Activated CD4-positive, alpha-beta memory T cell treated with anti-CD3 and anti-CD28 coated beads, Interleukin-2, amount 10 ng/mL, durations not matched to agents 7 days and 5 days (primary cell): ENCODE results near the gene OSBP2. TPM values are rescaled to one million over a fixed set of nuclear protein-coding genes. Genes with fewer than 3 reads are reported as not detected.

ENCODE experiments used
- CTCF ChIA-PET: fragments of 350-600 bp; sonication (Branson Sonifier 250); formaldehyde crosslinking; loops from one replicate; lab custom pipeline; 2021; ENCODE audit warnings: antibody characterized with exemption, inconsistent platforms; lab: Charles Lee
- POLR2A ChIA-PET: fragments of 350-600 bp; sonication (Branson Sonifier 250); formaldehyde crosslinking; loops from one replicate; lab custom pipeline; 2021; ENCODE audit warnings: antibody characterized with exemption; lab: Charles Lee
- DNase-seq: peaks from one replicate; pipeline ENCODE4 v3.0.0-alpha.2; 2020
- H3K27ac Mint-ChIP-seq: one replicate; pipeline ENCODE4 v1.8.0; 2021; ENCODE audit warnings: mild to moderate bottlenecking, mixed read lengths
- H3K27me3 Mint-ChIP-seq: one replicate; pipeline ENCODE4 v1.8.0; 2021; ENCODE audit warnings: mixed read lengths
- H3K36me3 Mint-ChIP-seq: one replicate; pipeline ENCODE4 v1.8.0; 2021; ENCODE audit warnings: low read depth, mixed read lengths
- H3K4me1 Mint-ChIP-seq: one replicate; pipeline ENCODE4 v1.8.0; 2021; ENCODE audit warnings: mixed read lengths
- H3K4me3 Mint-ChIP-seq: one replicate; pipeline ENCODE4 v1.8.0; 2021; ENCODE audit warnings: mild to moderate bottlenecking, mixed read lengths
- H3K9me3 Mint-ChIP-seq: one replicate; pipeline ENCODE4 v1.8.0; 2021; ENCODE audit warnings: mixed read lengths
- total RNA-seq, 2 experiments: library from RNA; stranded (reverse); gene quantifications; one replicate each; pipeline ENCODE4 v1.2.3, GENCODE V29; 2021

Gene OSBP2
- total RNA-seq, 2 experiments from 2014 or later, result 4.8 to 5.0 TPM

DNA sequence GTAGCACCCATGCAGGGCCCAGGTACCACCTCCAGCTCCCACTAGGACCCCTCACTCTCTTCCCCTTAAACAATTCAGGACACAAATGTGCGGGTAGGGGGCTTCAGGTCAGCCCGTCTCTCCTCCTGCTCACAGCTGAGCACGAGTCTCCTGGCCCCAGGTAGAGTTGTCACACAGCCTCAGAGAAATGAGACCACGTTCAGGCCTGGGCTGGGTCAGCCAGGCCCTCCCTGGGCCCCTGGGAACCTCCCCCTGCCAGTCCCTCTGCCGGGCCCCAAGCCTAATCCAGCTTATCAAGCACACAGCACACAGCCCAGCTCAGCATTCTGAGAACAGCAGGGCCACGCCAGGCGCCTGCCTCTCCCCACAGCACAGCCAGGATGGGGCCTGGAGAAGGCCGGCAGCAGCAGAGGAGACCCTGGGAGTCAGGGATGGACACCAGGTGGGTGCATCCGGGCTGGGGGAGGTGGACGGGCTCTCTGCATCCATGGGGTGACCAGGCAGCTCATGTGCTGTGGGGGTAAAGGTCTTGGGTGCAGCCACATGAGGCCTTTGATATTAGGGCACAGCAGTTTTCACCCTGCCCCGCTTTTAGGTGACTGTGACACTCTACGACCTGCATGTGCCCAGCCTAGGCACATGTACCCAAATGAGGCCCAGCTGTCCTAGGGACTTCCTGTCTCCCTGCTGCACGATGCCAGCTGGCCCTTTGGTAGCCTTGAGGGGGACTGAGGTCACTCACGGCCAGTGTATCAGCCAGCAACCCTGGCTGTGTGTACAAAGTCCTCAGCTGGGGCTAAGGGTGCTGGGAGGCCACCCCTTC, 186.9 kb downstream of the OSBP2 start:
- H3K27ac Mint-ChIP-seq, result no peak overlapping the region
- POLR2A ChIA-PET, result no interaction called here
- H3K4me1 Mint-ChIP-seq, result peaks cover 1% of the 10 kb centered on the region
- no peak overlapping the region for H3K4me3 Mint-ChIP-seq
- no peaks in the 10 kb centered on the region for H3K36me3 Mint-ChIP-seq
- no peak for DNase-seq
- H3K9me3 Mint-ChIP-seq, result no peaks in the 10 kb centered on the region
- CTCF ChIA-PET, result no interaction called here
- H3K27me3 Mint-ChIP-seq, result no peaks in the 10 kb centered on the region

DNA sequence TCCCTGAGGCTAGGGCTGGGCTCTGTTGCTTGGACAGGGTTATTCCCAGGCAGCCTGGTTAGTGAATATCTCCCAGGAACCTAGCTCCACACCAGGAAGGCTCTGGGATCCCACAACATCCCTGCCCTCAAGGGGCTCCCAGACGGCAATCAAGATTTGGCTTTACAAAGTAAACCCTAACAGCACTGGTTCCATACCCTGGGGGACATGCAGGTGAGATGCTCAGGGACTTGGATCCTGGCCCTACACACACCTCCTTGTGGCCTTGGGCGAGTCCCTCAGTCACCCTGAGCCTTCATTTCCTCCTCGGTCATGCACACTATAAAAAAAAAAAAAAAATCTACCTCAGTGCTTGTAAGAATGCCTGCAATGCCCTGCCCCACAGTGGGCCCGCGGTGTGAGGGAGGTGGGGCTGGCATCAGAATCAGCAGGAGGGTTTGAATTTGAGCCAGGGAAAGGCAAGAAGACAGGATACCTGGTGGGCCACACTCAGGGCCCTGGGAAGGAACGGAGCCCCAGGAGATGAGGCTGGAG, 187.6 kb downstream of the OSBP2 start:
- ChIA-PET POLR2A (no interaction called here), CTCF (no interaction called here)
- Mint-ChIP-seq H3K27ac (no peak overlapping the region), H3K4me1 (peaks cover 1% of the 10 kb centered on the region), H3K27me3 (no peaks in the 10 kb centered on the region), H3K9me3 (no peaks in the 10 kb centered on the region), H3K36me3 (no peaks in the 10 kb centered on the region), H3K4me3 (no peak overlapping the region)
- no peak for DNase-seq

- H3K4me3 Mint-ChIP-seq, result no peak overlapping the region
- H3K27ac Mint-ChIP-seq, result no peak overlapping the region
- no peaks in the 10 kb centered on the region for H3K27me3 Mint-ChIP-seq
- ChIA-PET POLR2A (no interaction called here), CTCF (no interaction called here)
- no peaks in the 10 kb centered on the region for H3K9me3 Mint-ChIP-seq
- DNase-seq, result no peak
- H3K36me3 Mint-ChIP-seq, result no peaks in the 10 kb centered on the region
- peaks cover 1% of the 10 kb centered on the region for H3K4me1 Mint-ChIP-seq
These were observed 188.4 kb downstream of the OSBP2 start for GRCh38 chr22:30882974-30883533.

- ChIA-PET POLR2A (no interaction called here), CTCF (no interaction called here)
- Mint-ChIP-seq H3K9me3 (no peaks in the 10 kb centered on the region), H3K4me1 (peaks cover 1% of the 10 kb centered on the region), H3K36me3 (no peaks in the 10 kb centered on the region), H3K27ac (no peak overlapping the region), H3K27me3 (no peaks in the 10 kb centered on the region), H3K4me3 (no peak overlapping the region)
- DNase-seq, result no peak
These were observed 189.0 kb downstream of the OSBP2 start for GRCh38 chr22:30883586-30884145.

DNA sequence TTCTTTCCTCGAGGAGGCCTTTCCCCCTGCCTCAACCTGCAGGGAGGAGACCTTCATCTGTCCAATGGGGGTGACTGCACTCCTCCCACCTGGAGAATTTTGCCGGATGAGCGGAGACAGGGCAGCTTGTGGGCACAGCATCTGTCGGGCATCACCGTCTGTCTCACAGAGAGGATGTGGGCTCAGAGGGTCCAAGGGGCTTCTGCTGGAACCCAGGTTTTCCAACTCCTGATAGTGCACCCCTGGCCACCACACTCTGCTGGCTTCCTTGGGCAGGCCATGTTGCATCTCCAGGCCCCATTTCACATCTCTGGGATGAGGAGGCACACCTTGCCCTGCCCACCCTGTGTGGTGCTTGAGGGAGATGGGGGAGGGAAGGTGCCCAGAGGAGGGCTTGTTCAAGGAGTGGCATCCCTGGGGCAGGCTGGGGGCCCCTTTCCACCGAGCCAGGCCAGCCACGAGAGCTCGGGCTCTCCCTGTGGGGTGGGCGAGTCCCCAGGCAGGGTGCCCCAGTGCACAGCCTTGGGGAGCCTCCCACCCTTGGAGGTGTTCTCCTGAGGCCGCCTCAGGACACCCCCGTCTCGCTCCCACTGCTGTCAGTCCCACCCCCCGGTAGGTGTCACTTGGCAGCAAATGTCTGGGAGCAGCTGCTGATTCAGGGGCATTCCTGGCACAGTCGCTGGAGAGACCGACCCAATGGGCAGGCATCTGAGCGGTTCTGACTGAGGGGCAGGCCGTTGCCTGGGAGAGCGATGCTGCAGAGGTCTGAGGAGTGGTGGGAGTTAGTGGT, 189.7 kb downstream of the OSBP2 start:
- Mint-ChIP-seq H3K9me3 (no peaks in the 10 kb centered on the region), H3K4me3 (no peak overlapping the region), H3K27ac (no peak overlapping the region), H3K27me3 (no peaks in the 10 kb centered on the region), H3K4me1 (peaks cover 1% of the 10 kb centered on the region), H3K36me3 (no peaks in the 10 kb centered on the region)
- POLR2A ChIA-PET, result no interaction called here
- CTCF ChIA-PET, result no interaction called here
- no peak for DNase-seq

GRCh38 chr22:30885001-30885366, 190.3 kb downstream of the OSBP2 start:
- ChIA-PET POLR2A (no interaction called here), CTCF (no interaction called here)
- no peaks in the 10 kb centered on the region for H3K27me3 Mint-ChIP-seq
- H3K4me1 Mint-ChIP-seq, result peaks cover 1% of the 10 kb centered on the region
- H3K27ac Mint-ChIP-seq, result no peak overlapping the region
- DNase-seq, result no peak
- H3K4me3 Mint-ChIP-seq, result no peak overlapping the region
- H3K9me3 Mint-ChIP-seq, result no peaks in the 10 kb centered on the region
- no peaks in the 10 kb centered on the region for H3K36me3 Mint-ChIP-seq

GRCh38 chr22:30885591-30885990, 190.9 kb downstream of the OSBP2 start:
- H3K4me3 Mint-ChIP-seq, result no peak overlapping the region
- no peak for DNase-seq
- no peaks in the 10 kb centered on the region for H3K9me3 Mint-ChIP-seq
- ChIA-PET CTCF (no interaction called here), POLR2A (no interaction called here)
- H3K36me3 Mint-ChIP-seq, result no peaks in the 10 kb centered on the region
- no peaks in the 10 kb centered on the region for H3K27me3 Mint-ChIP-seq
- H3K4me1 Mint-ChIP-seq, result peaks cover 1% of the 10 kb centered on the region
- H3K27ac Mint-ChIP-seq, result no peak overlapping the region

GRCh38 chr22:30887453-30887852, 192.8 kb downstream of the OSBP2 start:
- H3K27me3 Mint-ChIP-seq, result no peaks in the 10 kb centered on the region
- DNase-seq, result no peak
- H3K27ac Mint-ChIP-seq, result no peak overlapping the region
- H3K4me1 Mint-ChIP-seq, result peaks cover 4% of the 10 kb centered on the region
- no peaks in the 10 kb centered on the region for H3K9me3 Mint-ChIP-seq
- ChIA-PET CTCF (no interaction called here), POLR2A (no interaction called here)
- H3K36me3 Mint-ChIP-seq, result no peaks in the 10 kb centered on the region
- no peak overlapping the region for H3K4me3 Mint-ChIP-seq

GRCh38 chr22:30887861-30888260, 193.2 kb downstream of the OSBP2 start:
- DNase-seq, result no peak
- CTCF ChIA-PET, result interaction anchor here (1.0 to 1.2 kb wide), 3 partner anchors 15 to 125 kb away, joined by 3 to 5 read pairs (median 4); no protein-coding TSS in a partner anchor
- Mint-ChIP-seq H3K9me3 (no peaks in the 10 kb centered on the region), H3K4me1 (peaks cover 3% of the 10 kb centered on the region), H3K27me3 (no peaks in the 10 kb centered on the region), H3K27ac (no peak overlapping the region), H3K4me3 (no peak overlapping the region), H3K36me3 (no peaks in the 10 kb centered on the region)
- POLR2A ChIA-PET, result no interaction called here

DNA sequence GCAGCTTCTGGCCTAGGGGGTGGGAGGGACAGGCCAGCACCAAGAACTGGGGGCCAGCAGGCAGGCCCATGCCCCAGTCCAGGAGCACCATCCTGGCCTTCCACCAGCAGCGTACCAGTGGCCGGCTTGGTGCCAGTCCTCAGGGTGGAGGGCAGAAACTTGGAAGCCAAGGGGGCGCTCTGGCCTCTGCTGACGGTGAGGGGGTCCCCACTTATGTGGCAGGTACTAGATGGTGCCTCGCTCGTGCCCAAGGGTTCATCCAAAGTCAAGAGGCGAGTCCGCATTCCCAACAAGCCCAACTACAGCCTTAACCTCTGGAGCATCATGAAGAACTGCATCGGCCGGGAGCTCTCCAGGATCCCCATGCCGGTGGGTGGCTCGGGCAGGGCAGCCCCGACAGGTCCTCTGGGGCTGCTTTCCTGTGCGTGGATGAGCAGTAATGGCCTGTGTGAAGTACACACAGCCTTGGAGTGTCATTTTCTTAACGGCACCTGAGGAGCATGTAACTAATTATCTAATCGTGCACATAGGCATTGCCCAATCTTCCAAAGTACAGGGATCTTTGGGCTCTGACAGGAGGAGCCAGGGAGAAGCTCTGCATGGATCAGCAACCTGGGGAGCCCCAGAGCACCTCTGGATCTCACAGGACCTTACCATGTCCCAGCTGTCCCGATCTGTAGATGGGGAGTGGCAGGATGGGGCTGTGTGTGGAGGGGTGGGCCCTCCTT, 194.8 kb downstream of the OSBP2 start:
- H3K9me3 Mint-ChIP-seq, result no peaks in the 10 kb centered on the region
- H3K4me1 Mint-ChIP-seq, result peaks cover 11% of the 10 kb centered on the region
- no peaks in the 10 kb centered on the region for H3K36me3 Mint-ChIP-seq
- CTCF ChIA-PET, result interaction anchor here (1.1 to 2.2 kb wide), 5 partner anchors 14 to 255 kb away, joined by 3 to 10 read pairs (median 3); partner anchors contain the start of gene SLC35E4
- POLR2A ChIA-PET, result interaction anchor here (1.3 kb wide), 1 partner anchor 255 kb away, joined by 4 read pairs; no protein-coding TSS in a partner anchor
- DNase-seq, result no peak
- no peak overlapping the region for H3K27ac Mint-ChIP-seq
- H3K27me3 Mint-ChIP-seq, result no peaks in the 10 kb centered on the region
- no peak overlapping the region for H3K4me3 Mint-ChIP-seq

DNA sequence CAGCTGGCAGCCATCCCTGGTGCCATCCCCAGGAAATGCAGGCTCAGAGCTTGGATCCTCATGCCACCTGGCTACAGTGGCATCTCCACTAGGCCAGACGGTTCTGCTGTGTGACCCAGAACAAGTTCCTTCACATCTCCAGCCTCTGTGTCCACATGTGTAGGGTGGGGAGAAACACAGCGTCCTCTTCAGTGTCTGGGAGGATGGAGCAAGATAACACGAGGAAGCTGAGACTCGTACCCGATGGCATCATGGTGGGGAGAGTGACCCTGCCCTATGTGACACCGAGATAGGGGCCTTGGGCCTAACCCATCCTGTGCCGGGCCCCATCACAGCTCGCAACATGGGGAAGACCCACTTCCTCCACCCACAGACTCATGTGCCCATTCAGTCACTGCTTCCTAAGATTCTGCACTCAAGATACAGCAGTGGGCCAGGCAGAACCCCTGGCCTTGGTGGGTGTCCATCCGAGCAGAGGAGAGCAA, 195.4 kb downstream of the OSBP2 start:
- Mint-ChIP-seq H3K36me3 (no peaks in the 10 kb centered on the region), H3K9me3 (no peaks in the 10 kb centered on the region), H3K4me3 (no peak overlapping the region), H3K4me1 (peaks cover 11% of the 10 kb centered on the region), H3K27ac (no peak overlapping the region), H3K27me3 (no peaks in the 10 kb centered on the region)
- no peak for DNase-seq
- POLR2A ChIA-PET, result interaction anchor here (1.3 kb wide), 1 partner anchor 255 kb away, joined by 4 read pairs; no protein-coding TSS in a partner anchor
- CTCF ChIA-PET, result interaction anchor here (1.0 to 2.2 kb wide), 6 partner anchors 9 to 255 kb away, joined by 3 to 10 read pairs (median 4); partner anchors contain the start of gene SLC35E4
